Femur (tissue), 1 donor: ENCODE data around the gene RAB8A.
A peak's percentile ranks its signal among the peaks of the same experiment; 100 is the strongest.
"Not testable (repeated sequence)": the region's sequence is repeated elsewhere in the genome, so short reads cannot be mapped to it uniquely, and the experiment has no call there.

Experiments used
- DNase-seq: peaks from one replicate; pipeline ENCODE4 v3.0.0-alpha.2; 2017

Gene RAB8A

DNA sequence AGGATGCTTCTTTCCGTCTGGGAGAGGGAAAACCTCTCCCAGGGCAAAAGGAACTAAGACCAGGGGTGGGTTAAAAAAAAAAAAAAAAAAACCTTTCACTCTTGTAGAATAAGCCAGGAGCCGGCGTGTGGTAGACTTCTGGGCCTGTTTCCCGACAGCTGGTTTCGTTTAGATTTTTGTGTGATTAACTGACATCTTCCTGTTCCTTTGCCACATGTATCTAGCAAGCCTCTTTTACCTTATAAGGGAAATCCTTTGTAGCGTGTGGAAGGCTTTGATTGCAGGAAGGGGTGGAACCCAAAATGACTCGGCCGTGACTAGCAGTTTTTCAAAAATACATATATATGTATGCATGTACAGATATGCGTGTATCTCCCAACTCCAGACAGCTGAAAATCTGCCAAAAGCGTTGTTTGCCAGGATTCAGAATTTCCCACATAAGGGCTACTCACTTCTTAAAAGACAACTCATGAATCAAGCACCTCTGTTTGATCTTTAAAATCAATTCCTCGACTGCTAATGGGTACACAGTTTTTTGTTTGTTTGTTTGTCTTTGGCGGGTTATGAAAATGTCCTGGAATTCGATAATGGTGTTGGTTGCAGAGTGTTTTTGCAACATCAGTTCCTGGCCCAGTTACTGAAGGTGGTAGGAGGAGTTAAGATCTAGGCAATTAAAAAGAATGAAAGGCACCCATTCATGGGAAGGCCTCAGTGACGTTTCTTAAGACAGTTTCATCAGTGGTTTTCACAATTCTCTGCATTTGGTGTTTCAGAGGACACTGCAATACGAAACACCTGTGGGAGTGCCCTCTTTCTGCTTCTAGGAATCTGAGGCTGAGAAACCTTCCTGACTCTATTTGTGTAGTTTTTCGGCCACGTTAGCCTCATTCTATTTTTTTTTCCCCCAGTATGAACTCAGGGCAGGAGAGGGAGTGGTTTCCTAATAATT, 32.7 kb upstream of the RAB8A start:
- peak; percentile 94 for DNase-seq

- DNase-seq, result no peak
Observed at GRCh38 chr19:16084067-16084685, 27.5 kb upstream of the RAB8A start.

GRCh38 chr19:16085115-16085514, 26.6 kb upstream of the RAB8A start:
- DNase-seq, result no peak

DNA sequence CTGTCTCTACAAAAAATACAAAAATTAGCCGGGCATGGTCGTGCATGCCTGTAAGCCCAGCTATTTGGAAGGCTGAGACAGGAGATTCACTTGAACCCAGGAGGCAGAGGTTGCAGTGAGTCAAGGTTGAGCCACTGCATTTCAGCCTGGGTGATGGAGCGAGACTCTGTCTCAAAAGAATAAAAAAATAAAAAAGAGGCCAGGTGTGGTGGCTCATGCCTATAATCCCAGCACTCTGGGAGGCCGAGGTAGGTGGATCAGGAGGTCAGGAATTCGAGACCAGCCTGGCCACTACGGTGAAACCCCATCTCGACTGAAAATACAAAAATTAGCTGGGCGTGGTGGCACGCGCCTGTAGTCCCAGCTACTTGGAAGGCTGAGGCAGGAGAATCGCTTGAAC, 24.3 kb upstream of the RAB8A start:
- not testable (repeated sequence) for DNase-seq

- DNase-seq, result no peak
Observed at GRCh38 chr19:16087940-16088339, 23.7 kb upstream of the RAB8A start.

DNA sequence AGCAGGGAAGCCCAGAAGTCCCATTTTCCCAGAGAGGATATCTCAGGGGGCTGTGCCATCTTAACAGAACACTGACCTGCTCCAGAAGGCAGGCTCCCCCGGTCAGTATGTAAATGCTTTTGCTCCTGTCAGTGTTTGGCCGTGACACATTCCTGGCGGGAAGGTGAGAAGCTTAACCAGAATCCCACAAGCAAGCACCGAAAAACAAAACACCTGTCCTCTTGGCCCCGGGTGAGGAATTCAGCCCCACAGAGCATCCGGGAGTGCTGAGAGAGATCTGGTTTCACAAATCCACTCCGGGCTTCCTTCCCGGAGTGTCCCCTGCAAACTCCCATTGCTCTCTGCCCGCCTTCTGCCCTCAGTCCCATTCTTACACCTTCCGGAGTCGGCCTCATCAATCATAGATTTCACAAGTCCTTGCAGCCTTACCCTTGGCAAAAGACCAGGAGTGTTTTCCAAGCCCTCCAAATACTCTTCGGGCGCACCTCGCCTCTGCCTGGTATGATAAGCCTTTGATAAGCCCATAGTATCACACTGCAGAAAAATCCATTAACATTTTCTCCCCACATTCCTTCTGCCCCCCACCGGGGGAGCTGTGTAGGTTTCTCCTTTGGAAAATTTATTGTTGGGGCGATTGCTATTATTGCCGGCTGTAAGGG, 23.2 kb upstream of the RAB8A start:
- no peak for DNase-seq

- no peak for DNase-seq
Observed at GRCh38 chr19:16089010-16089846, 22.5 kb upstream of the RAB8A start.

GRCh38 chr19:16091546-16092475, 19.9 kb upstream of the RAB8A start:
- no peak for DNase-seq

DNA sequence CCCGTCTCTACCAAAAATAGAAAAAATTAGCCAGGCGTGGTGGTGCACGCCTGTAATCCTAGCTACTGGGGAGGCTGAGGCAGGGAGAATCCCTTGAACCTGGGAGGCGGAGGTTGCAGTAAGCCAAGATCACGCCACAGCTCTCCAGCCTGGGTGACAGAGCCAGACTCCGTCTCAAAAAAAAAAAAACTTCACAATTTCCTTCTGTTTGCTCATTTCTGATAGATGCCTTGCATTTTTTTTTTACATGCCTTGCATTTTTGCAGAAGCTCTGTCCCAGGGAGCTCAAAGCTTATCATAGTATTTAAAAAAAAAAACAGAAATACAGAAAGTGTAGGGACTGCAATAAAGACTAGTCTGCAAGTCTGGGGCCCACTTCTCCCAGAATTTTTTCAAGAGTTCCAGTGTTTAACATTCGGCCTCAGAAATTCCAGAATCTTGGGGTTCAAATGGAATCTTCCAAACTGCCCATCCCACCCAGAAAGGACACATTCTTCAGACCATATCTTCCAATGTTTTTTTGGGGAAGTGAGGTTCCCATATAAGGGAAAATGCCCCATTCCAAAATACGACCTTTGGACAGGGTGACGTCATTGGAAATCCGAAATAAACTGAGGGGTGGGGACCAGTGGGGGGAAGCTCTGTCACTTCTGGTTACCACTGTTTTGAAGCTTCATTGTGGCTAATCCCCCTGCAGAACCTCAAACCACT, 17.2 kb upstream of the RAB8A start:
- DNase-seq, result no peak

DNA sequence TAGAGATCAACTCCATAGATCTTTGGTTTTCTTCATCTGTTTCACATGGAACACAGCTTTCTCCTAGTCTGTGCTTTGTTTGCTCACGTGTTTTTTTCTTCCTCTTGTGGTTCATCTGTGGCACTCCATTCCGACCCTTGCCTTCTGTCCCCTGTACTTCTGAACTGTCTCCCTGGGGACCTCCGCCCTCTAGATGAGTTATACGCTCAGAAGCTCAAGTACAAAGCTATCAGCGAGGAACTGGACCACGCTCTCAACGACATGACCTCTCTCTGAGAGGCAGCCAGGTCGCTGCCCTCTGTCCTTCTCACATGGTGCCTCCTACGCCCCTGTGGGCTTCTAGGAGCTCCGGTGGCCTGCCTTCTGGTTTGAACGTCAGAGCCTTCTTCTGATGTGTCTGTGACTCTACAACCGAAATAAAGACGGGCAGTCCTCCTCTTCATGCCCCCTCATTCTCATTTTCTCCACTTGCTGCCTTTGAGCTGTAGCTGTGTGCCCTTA, 16.6 kb upstream of the RAB8A start:
- no peak for DNase-seq

GRCh38 chr19:16096280-16096855, 15.3 kb upstream of the RAB8A start:
- DNase-seq, result no peak

- no peak for DNase-seq
Observed at GRCh38 chr19:16098416-16098768, 13.3 kb upstream of the RAB8A start.

DNA sequence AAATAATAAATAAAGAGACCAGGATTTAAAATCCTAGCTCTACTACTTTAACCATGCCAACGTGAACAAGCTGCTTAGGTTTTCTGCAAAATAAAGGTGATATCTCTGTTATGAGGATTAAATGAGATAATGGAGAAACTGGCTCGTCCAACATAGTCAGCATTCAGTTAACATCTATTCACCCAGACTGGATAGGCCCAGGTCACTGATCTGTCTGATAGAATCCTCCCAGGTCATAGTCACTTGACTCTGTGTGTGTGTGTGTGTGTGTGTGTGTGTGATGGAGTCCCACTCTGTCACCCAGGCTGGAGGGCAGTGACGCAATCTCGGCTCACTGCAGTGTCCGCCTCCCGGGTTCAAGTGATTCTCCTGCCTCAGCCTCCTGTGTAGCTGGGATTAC, 12.9 kb upstream of the RAB8A start:
- no peak for DNase-seq

GRCh38 chr19:16099314-16099965, 12.2 kb upstream of the RAB8A start:
- not testable (repeated sequence) for DNase-seq

DNA sequence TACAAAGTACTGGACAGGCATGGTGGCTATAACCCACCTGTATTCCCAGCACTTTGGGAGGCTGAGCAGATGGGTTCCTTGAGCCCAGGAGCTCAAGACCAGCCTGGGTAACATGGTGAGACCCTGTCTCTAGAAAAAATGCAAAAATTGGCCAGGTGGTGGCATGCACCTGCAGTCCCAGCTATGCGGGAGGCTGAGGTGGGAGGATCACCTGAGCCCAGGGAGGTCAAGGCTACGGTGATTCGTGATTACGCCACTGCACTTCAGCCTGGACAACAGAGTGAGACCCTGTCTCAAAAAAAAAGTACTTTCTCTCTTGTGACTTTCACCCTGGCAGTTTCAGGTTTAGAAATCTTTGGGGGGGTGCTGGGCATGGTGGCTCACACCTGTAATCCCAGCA, 11.2 kb upstream of the RAB8A start:
- DNase-seq, result no peak

DNA sequence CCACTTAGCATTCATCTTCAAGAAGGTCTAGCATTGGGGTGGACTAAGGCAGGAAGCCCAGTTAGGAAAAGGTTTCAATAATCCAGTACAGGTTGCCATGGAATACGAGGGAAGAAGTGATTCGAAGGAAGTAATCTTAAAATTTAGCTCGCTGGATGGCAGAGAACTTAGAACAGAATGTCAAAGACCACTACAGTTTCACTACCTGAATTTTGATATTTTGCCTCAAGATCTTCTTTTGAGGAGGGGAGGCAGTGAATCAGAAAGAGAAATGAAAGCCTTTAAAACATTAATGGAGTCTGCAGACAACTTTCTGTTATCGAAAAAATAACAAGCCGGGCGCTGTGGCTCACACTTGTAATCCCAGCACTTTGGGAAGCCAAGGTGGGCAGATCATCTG, 7.0 kb upstream of the RAB8A start:
- no peak for DNase-seq

DNA sequence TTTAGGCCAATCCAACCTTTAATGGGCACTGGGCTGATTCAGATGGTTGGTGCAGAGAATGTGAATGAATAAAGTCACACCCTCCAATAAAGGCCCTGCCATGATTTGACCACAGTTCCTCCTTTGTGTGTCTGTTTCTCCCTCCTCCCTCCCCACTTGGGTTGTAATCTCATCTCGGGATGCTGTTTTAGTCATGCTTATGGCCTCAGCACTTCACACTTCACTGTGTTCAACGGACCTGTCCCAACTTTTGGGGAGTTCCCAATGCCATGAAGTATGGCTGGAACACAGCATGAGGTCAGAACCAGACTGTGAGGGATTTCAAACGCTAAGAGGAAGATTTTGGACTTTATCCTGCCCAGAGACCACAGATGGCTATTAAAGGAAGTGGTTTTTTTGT, 5.6 kb upstream of the RAB8A start:
- no peak for DNase-seq

GRCh38 chr19:16111909-16112752, 442 bp downstream of the RAB8A start:
- DNase-seq, result no peak

- no peak for DNase-seq
Observed at GRCh38 chr19:16112778-16113177, 1.1 kb downstream of the RAB8A start.
